Vagina (tissue), 2 donors: ENCODE data around the gene UTP20. TPM values are rescaled to one million over a fixed set of nuclear protein-coding genes. Genes with fewer than 3 reads are reported as not detected.

Experiments
- DNase-seq, 2 donors: peaks; one replicate each; pipeline ENCODE4 v3.0.0-alpha.2; 2017; ENCODE audit errors: extremely low spot score in 2 of 2
- H3K27ac ChIP-seq: fragments of 200-600 bp; sonication (generic); one replicate; pipeline ENCODE4 v1.5.1; 2019
- H3K27me3 ChIP-seq: fragments of 200-600 bp; sonication (generic); one replicate; pipeline ENCODE4 v1.5.1; 2019
- H3K36me3 ChIP-seq, 2 donors: fragments of 200-600 bp; sonication (generic); one replicate each; pipeline ENCODE4 v1.5.1; 2017 to 2019
- H3K4me1 ChIP-seq: fragments of 200-600 bp; sonication (generic); one replicate; pipeline ENCODE4 v1.5.1; 2019
- H3K4me3 ChIP-seq, 2 donors: fragments of 200-600 bp; sonication (generic); 1 replicate in 1 of 2; 2 replicates in 1 of 2; pipeline ENCODE4 v1.5.1; 2016 to 2019
- H3K9me3 ChIP-seq: fragments of 200-600 bp; sonication (generic); one replicate; pipeline ENCODE4 v1.5.1; 2019
- CTCF ChIP-seq, 3 experiments: fragments of 450-650 bp in 2 of 3; fragments of 200-600 bp in 1 of 3; sonication (generic) in 1 of 3; IDR thresholded peaks; one replicate each; pipeline ENCODE4 v1.5.1; 2017 to 2019; ENCODE audit warnings: antibody characterized with exemption in 3 of 3, mild to moderate bottlenecking in 2 of 3, moderate library complexity in 2 of 3
- POLR2A ChIP-seq, 2 donors: fragments of 450-650 bp; IDR thresholded peaks; one replicate each; pipeline ENCODE4 v1.6.1; 2017; ENCODE audit warnings: antibody characterized with exemption in 2 of 2, mild to moderate bottlenecking in 2 of 2, moderate library complexity in 2 of 2
- POLR2AphosphoS5 ChIP-seq, 2 donors: sonication (generic); formaldehyde crosslinking; IDR thresholded peaks; one replicate each; pipeline ENCODE4 v1.9.0; 2017; ENCODE audit warnings: antibody characterized with exemption in 2 of 2, mild to moderate bottlenecking in 2 of 2, low read depth in 1 of 2; ENCODE audit not compliant: insufficient read depth in 1 of 2
- intact Hi-C: fragments of 100-400 bp; cut with DNase I; formaldehyde crosslinking; loops from one replicate; pipeline ENCODE4 v1.15.1; 2023
- total RNA-seq: library from RNA; depleted of rRNA; stranded (reverse); fragments of >200 nt; gene quantifications from one replicate; pipeline ENCODE4 v1.2.3, GENCODE V29; 2016

UTP20 gene
- total RNA-seq, 1 donor from 2014 or later, result 11.5 TPM

- no peak for DNase-seq
- no peak for TF ChIP-seq POLR2A (IDR thresholded peaks at IDR 0.05)
- no peak for TF ChIP-seq POLR2AphosphoS5 (IDR thresholded peaks at IDR 0.05; ENCODE audit: insufficient read depth in 1 of 2, low read depth in 1 of 2)
- no peak for TF ChIP-seq CTCF (IDR thresholded peaks at IDR 0.05)
- H3K36me3 ChIP-seq, result peaks cover 0 to 79% of the 10 kb centered on the region in 2 donors
- H3K27me3 ChIP-seq, result no peaks in the 10 kb centered on the region
- H3K4me1 ChIP-seq, result no peaks in the 10 kb centered on the region
- H3K27ac ChIP-seq, result no peak overlapping the region
- intact Hi-C loops, result no loop called here
- H3K9me3 ChIP-seq, result no peaks in the 10 kb centered on the region
- no peak overlapping the region for H3K4me3 ChIP-seq
These were observed 64.0 kb downstream of the UTP20 start for GRCh38 chr12:101343893-101344292.

GRCh38 chr12:101351682-101352081, 71.8 kb downstream of the UTP20 start:
- no peaks in the 10 kb centered on the region for H3K27me3 ChIP-seq
- H3K4me3 ChIP-seq, result no peak overlapping the region
- H3K27ac ChIP-seq, result no peak overlapping the region
- H3K9me3 ChIP-seq, result no peaks in the 10 kb centered on the region
- no peak for TF ChIP-seq POLR2AphosphoS5 (IDR thresholded peaks at IDR 0.05; ENCODE audit: insufficient read depth in 1 of 2, low read depth in 1 of 2)
- TF ChIP-seq POLR2A (IDR thresholded peaks at IDR 0.05), result no peak
- TF ChIP-seq CTCF (IDR thresholded peaks at IDR 0.05), result no peak
- no peaks in the 10 kb centered on the region for H3K4me1 ChIP-seq
- peaks cover 0 to 67% of the 10 kb centered on the region in 2 donors for H3K36me3 ChIP-seq
- intact Hi-C loops, result no loop called here
- DNase-seq, result no peak

- no peak overlapping the region for H3K4me3 ChIP-seq
- intact Hi-C loops, result no loop called here
- no peaks in the 10 kb centered on the region for H3K4me1 ChIP-seq
- no peaks in the 10 kb centered on the region for H3K27me3 ChIP-seq
- no peak for TF ChIP-seq CTCF (IDR thresholded peaks at IDR 0.05)
- no peak for TF ChIP-seq POLR2A (IDR thresholded peaks at IDR 0.05)
- no peak for TF ChIP-seq POLR2AphosphoS5 (IDR thresholded peaks at IDR 0.05; ENCODE audit: insufficient read depth in 1 of 2, low read depth in 1 of 2)
- no peak for DNase-seq
- H3K27ac ChIP-seq, result no peak overlapping the region
- no peaks in the 10 kb centered on the region for H3K9me3 ChIP-seq
- peaks cover 0 to 40% of the 10 kb centered on the region in 2 donors for H3K36me3 ChIP-seq
These were observed 76.9 kb downstream of the UTP20 start for GRCh38 chr12:101356794-101357193.

- intact Hi-C loops, result no loop called here
- Histone ChIP-seq H3K36me3 (peaks cover 0 to 48% of the 10 kb centered on the region in 2 donors), H3K27me3 (no peaks in the 10 kb centered on the region), H3K4me3 (no peak overlapping the region), H3K4me1 (no peaks in the 10 kb centered on the region), H3K9me3 (no peaks in the 10 kb centered on the region), H3K27ac (no peak overlapping the region)
- DNase-seq, result no peak
- TF ChIP-seq CTCF (IDR thresholded peaks at IDR 0.05) (no peak), POLR2AphosphoS5 (IDR thresholded peaks at IDR 0.05; ENCODE audit: insufficient read depth in 1 of 2, low read depth in 1 of 2) (no peak), POLR2A (IDR thresholded peaks at IDR 0.05) (no peak)
These were observed 81.5 kb downstream of the UTP20 start for GRCh38 chr12:101361455-101361854.

- no peak for DNase-seq
- Histone ChIP-seq H3K4me3 (no peak overlapping the region), H3K4me1 (no peaks in the 10 kb centered on the region), H3K9me3 (no peaks in the 10 kb centered on the region), H3K27me3 (no peaks in the 10 kb centered on the region), H3K27ac (no peak overlapping the region), H3K36me3 (peaks cover 0 to 79% of the 10 kb centered on the region in 2 donors)
- no peak for TF ChIP-seq POLR2AphosphoS5 (IDR thresholded peaks at IDR 0.05; ENCODE audit: insufficient read depth in 1 of 2, low read depth in 1 of 2)
- TF ChIP-seq POLR2A (IDR thresholded peaks at IDR 0.05), result no peak
- no peak for TF ChIP-seq CTCF (IDR thresholded peaks at IDR 0.05)
- intact Hi-C loops, result no loop called here
These were observed 88.1 kb downstream of the UTP20 start for GRCh38 chr12:101368016-101368415.
